Germinal center (tissue), 1 donor: ENCODE results near the gene MKRN1.
"Not testable (repeated sequence)": the region's sequence is repeated elsewhere in the genome, so short reads cannot be mapped to it uniquely, and the experiment has no call there.

Experiments used
- DNase-seq: peaks from one replicate; pipeline ENCODE4 v3.0.0; 2012; ENCODE audit warnings: mixed read lengths, low spot score

Gene MKRN1

DNA sequence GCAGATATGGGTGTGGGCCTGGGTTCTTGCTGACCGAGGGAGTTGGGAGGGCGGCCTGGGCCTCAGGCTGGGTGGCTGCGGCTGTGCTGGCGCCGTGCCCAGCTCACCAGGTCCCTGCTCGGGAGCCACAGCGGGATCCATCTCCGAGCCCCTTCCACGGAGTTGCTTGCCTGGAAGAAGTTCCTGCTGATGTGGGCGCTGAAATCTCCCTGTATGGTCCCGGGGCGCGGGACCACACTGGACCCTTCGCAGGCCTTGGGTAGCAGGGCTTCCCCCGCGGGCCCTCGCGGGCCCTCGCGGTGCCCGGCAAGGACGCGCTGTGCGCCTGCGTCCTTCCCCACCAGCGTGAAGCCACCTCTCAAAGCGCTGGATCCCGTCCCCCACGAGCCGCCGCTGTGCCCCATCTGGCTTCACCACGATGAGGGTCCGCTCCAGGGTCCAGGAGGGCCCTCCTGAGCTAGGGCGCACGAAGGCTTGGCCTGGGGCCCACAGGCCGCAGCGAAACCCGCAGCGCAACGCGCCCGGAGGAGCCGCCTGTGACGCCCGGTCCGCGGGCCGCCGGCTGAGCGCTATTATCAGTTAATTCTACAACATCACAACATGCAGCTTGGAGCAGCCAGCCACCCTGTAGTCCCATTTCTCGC is 43.9 kb downstream of the MKRN1 start:
- DNase-seq, result no peak

- no peak for DNase-seq
Measured at GRCh38 chr7:140433396-140433795, 45.9 kb downstream of the MKRN1 start.

DNA sequence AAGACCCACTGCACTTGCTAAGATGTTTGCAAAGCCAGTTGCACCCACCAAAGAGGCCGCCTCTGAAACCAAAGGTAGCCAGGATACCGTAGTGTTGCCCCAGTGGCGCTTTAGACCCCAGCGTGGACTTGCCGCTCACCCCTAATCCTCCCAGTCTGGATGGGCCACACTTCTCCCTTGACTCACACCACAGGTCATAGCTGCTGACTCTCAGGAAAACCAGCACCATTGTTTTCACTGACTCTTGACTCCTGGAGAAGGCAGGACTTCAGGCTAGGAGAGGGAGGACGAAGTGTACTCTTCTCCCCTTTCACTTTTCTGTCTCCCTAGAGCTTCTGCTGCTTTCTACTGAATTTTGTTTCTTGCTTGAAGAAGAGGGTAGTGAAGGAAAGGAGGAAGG is 53.2 kb downstream of the MKRN1 start:
- no peak for DNase-seq

DNA sequence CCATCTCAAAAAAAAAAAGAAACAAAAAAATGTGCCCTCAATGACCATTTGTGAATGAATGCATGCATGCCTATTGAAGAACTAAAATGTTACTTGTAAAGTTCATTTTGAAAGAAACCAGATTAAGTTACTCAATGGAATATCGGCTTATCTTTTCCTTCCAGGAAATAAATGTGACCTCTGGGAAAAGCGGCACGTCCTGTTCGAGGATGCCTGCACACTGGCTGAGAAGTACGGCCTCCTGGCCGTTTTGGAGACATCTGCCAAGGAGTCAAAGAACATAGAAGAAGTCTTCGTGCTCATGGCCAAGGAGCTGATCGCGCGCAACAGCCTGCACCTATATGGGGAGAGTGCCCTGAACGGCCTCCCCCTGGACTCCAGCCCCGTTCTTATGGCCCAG is 53.6 kb downstream of the MKRN1 start:
- no peak for DNase-seq

GRCh38 chr7:140423501-140423900 is 55.8 kb downstream of the MKRN1 start:
- DNase-seq, result no peak

- DNase-seq, result no peak
Measured at GRCh38 chr7:140421521-140421920, 57.8 kb downstream of the MKRN1 start.

DNA sequence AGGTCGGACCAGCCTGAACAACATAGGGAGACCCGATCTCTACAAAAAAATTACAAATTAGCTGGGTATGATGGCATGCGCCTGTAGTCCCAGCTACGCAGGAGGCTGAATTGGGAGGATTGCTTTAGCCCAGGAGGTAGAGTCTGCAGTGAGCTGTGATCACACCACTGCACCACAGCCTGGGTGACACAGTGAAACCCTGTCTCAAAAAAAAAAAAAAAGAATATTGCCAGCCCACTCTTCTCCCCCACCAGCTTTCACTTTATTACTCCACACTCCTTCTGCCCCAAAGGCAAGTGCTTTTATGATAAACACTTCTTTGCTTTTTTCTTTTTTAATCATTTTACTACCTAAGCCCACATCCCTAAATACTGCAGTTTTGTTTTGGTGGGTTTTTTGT is 60.7 kb downstream of the MKRN1 start:
- DNase-seq, result no peak

DNA sequence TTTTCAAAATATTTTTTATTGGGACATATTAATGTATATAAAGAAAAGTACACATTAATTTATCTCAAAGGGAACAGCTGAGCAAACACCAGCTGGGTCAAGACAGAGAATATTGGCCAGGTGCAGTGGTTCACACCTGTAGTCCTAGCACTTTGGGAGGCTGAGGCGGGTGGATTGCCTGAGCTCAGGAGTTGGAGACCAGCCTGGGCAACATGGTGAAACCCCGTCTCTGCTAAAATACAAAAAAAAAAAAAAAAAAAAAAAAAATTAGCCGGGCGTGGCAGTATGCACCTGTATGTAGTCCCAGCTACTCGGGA is 61.2 kb downstream of the MKRN1 start:
- DNase-seq, result not testable (repeated sequence)

- DNase-seq, result no peak
Measured at GRCh38 chr7:140417456-140418155, 61.7 kb downstream of the MKRN1 start.

DNA sequence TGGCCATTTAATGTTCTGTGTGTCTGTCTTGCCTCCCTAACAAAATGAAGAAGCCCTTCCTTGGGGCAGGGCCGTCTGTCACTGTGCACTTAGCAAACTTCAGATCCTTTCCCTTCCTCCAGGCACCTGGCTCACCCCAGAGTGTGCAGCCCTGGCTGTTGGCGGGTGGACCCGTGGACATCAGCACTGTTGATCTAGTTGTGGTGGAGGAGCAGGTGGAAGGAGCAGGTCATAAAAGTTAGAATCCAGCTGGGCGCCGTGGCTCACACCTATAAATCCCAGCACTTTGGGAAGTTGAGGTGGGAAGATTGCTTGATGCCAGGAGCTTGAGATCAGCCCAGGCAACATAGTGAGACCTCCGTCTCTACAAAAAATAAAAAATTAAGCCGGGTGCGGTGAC is 62.7 kb downstream of the MKRN1 start:
- DNase-seq, result no peak

DNA sequence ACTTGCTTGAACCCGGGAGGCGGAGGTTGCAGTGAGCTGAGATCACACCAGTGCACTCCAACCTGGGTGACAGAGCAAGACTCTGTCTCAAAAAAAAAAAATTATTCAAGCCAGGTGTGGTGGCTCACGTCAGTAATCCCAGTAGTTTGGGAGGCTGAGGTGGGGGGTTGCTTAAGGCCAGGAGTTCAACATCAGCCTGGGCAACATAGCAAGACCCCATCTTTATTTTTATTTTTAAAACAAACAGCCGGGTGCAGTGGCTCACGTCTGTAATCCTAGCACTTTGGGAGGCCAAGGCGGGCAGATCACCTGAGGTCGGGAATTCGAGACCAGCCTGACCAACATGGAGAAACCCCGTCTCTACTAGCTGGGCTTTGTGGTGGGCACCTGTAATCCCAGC is 63.5 kb downstream of the MKRN1 start:
- not testable (repeated sequence) for DNase-seq

GRCh38 chr7:140415361-140415760 is 63.9 kb downstream of the MKRN1 start:
- no peak for DNase-seq

DNA sequence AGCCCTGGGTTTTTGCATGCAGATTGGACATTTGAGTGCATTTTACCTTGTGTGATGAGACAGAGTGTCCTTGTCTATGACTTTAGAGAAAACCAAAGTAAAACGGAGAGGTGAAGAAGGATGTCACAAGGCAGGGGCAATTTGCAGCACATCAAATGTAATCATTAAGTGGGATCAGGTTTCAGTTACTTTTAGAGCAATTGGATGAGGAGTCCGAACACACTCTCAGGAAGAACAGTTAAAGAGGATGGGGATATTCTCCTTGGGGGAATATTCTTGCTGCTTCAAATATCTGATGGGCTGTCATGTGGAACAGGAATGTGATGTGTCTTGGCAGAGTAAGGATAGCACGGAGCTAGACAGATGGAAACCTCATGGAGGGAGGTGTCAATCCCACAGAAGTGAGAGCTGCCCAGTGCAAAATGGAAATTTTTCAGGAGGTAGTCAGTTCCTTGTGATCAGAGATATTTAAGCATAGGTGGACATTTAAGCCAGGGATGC is 74.7 kb downstream of the MKRN1 start:
- DNase-seq, result no peak

- peak; percentile 30 for DNase-seq
Measured at GRCh38 chr7:140403878-140404564, 75.3 kb downstream of the MKRN1 start, which contains the start of gene RAB19. Gene RAB19 (plus strand): TSS chr7:140404058. CDS start chr7:140407647, 3,589 bp downstream.
